ENCODE measurements around the gene TAB2.

- TF ChIP-seq EZH2 (IDR thresholded peaks at IDR 0.05; ENCODE audit: low read length, unreplicated experiment): no peak
- no peak for TF ChIP-seq CTCF (conservative IDR thresholded peaks at IDR 0.05; ENCODE audit: low read depth, low read length)
- no peak for TF ChIP-seq EZH2phosphoT487 (IDR thresholded peaks at IDR 0.05; ENCODE audit: borderline replicate concordance, low read length)
Measured at GRCh38 chr6:149409617-149410016, 92.1 kb downstream of the TAB2 start.
